HG02885 (cell line): ENCODE measurements around the gene CHST9.

Experiments used
- ATAC-seq: cut with Tn5 transposase; IDR thresholded peaks from one replicate; pipeline ENCODE4 v1.9.1; 2021; ENCODE audit warnings: mild to moderate bottlenecking; ENCODE audit not compliant: unreplicated experiment, poor library complexity

Gene CHST9

GRCh38 chr18:26893996-26894395, 291.1 kb downstream of the CHST9 start:
- no peak for ATAC-seq

- no peak for ATAC-seq
Measured at GRCh38 chr18:26888259-26888658, 296.8 kb downstream of the CHST9 start.

DNA sequence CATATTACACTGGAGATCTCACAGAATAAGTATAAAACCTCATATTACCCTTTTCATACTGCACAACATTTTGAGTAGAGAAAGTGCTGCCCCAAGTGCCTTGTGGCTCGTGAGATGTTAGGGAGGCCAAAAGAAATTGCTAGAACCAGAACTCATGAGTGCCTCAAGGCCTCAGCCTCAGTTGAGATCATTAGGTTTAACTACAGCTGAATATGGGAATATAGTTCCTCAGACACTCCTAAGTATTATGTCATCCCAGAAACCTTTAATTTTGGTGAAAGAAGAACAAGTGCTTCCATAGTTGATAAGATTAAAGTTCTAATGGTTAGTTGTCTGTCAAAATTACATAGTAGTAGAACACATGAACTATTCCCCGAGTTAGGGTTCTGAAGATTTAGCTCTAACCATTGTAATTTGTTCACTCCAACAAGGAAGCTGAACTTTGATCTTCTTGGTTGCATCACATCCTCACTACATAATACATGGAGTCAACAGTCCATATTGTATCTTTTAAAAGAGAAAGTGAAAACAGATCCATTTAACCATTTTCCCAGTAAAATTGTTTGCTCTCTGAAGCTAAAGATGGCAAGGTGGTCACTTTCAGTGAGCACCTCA, 310.0 kb downstream of the CHST9 start:
- no peak for ATAC-seq

DNA sequence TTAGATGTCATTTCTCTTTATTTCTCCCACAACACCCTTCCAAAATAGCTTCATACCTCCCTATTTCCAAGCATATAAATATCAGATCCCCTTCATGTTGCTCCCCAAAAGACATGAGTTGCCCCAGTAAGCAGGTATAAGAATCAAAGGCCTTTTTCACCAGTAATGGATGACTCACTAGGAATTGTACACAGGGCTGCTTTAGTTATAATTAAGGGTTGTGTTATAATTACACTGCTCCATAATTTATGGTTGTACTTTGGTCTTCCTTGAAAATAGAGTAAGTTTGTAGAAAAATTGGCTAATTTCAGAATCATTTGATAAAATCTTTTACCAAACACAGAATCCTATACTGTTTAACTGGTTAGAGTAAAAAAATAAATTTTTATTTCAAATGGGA, 310.8 kb downstream of the CHST9 start:
- ATAC-seq = no peak

DNA sequence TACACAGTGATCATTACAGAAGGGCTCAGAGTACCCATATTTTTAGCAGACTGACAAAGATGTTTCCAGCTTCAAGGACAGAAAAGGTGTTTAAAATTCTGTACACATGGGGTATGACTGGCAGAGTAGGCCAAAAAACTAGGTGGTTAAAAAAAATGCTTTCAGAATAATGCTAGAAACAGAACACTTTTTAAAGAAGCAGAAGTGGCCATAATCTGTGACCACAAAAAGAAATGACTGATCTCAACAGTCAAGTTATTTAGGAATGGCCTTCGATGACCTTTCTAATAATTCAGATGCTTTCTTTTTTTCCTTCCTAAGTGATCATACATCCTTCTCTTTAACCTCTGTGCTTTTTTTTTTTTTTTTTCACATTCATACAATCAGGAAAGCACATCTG, 315.5 kb downstream of the CHST9 start:
- ATAC-seq = peak; percentile 60

DNA sequence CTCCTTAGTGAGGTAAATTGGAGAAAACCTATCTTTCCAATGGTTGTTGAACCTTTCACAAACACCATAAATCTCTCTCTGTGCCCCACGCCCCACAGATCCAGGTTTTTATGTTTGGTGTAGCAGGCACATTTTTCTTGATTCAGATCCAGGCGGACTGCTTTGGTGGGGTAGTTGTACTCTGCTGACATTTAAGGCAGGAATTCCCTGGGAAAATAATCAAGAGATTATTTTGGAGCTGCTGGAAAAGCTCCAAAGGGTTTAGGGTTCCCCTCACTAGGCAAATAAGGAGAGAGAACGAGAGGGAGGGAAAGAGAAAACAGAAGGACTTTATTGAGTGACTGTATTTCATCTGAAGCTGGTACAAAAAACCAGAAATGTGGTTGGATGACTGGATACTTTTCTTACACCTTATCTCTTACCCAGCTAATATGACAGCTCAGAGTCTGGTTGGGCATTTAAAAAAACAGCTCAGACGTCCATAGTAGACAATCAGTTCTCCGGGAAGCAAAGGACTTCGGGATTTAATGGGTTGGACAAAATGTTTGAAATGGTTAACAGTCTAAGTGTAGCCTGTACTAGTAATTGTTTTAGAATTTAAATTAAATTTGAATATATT, 316.0 kb downstream of the CHST9 start:
- ATAC-seq = no peak

GRCh38 chr18:26867471-26867870, 317.6 kb downstream of the CHST9 start:
- no peak for ATAC-seq

DNA sequence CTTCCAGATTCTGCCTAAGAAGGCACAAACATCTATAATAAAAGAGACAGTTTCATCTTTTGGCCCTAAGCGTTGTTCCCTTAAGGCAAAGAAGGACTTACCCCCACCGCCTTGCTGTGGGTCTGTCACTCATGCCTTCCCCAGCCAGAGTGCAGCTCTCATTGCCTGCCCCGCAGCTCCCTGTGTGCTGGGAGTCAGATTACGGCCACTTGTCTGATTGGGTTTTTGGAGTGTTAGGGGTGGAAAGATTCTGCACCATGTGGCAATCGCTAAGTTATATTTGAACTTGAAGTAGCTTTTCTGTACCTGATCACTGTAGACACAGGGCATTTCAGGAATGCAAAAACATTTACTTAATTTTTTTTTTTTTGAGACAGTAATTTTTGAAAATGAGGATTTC, 319.6 kb downstream of the CHST9 start, which contains the start of gene AQP4:
TSS of gene AQP4 (minus strand) at position 151 of the 400 bp plus-strand sequence. CDS start at position 133, 18 bp downstream.
- ATAC-seq = no peak

- ATAC-seq = no peak
Measured at GRCh38 chr18:26864658-26865057, 320.4 kb downstream of the CHST9 start.

DNA sequence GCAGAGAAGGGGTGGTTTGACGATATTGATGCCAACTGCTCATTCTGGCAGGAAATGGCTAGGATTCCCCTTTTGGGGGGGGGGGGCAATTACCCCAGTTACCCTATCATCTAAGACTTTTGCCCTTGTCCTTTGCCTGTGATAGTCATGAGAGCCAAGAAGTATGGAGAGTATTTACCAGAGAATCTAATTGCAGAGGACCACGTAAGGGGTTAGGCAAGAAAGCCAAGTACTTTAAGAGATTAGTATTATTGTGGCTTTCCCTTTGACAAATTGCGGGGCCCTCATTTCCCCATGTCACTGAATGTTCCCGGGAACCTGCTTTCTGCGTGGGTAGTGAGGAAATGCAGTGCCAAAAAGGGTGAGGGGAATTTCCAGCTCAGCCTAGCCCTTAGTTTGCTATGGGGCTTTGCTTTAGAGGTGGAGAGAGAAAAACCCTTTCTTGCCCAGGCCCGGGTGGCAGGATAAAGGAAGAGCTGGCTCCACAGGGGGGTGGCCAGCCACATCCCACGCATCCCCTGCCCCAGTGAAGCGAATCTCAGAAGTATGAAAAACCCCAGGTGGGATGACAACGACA, 321.1 kb downstream of the CHST9 start:
- ATAC-seq = no peak

DNA sequence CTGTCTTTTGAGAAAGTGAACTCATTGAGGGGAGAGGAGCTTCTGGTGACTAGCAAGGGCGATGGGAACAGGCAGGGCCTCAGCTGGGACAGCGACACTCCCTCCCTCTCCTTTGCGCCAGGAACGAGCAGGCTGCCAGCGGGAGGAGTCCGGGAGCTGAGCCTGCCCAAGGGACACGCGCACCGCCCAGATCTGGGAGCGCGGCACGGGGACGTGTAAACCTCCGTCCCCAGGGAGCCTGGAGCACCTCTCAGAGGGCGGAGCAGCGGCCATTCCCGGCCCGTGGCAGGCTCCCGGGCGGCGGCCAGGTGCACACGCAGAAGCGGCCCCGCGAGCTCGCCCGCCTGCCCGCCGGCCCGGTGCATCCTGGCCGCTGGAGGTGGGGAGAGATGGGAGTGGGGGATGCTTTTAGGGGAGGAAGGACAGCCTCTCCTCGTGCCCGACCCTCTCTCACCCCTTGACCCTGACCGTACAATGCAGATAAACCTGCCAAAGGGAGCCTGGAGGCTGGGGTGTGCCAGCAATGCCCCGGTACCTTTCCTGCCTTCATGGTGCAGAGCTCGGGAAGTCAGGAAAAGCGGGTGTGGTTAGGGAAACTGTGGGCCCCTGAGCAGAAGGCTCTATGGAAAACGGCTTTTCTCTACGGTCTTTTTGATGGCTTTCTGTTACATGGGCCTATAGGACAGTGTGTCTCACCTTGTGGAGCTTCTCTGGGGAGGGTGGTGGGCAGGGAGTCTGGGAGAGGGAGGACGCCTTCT, 321.8 kb downstream of the CHST9 start:
- ATAC-seq = no peak

DNA sequence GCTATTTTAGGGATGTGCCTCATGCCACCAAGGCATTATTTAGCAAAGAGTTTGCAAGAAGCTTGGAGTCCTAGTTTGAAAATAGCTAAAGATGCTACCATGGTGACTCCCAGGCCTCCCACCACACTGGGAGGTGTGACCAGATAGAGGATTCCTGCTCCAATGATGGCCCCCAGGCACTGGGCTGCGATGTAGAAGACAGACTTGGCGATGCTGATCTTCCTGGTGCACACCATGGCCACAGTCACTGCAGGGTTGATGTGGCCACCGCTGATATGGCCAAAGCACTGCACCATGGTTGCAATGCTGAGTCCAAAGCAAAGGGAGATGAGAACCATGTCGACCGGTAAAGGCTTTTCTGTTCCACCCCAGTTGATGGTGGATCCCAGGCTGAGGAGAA, 323.0 kb downstream of the CHST9 start:
- no peak for ATAC-seq
